Prostate gland (tissue), 2 donors: ENCODE results near the gene TGFB2.

Experiments used
- CTCF ChIP-seq, 4 experiments: fragments of 200-600 bp in 2 of 4; fragments of 450-650 bp in 2 of 4; sonication (generic) in 2 of 4; IDR thresholded peaks; 1 replicate in 3 of 4; 2 replicates in 1 of 4; pipeline ENCODE4 v1.5.1; 2016 to 2019; ENCODE audit warnings: antibody characterized with exemption in 4 of 4, mild to moderate bottlenecking in 2 of 4, moderate library complexity in 2 of 4
- POLR2AphosphoS5 ChIP-seq: sonication (generic); formaldehyde crosslinking; IDR thresholded peaks from one replicate; pipeline ENCODE4 v1.6.1; 2017; ENCODE audit warnings: antibody characterized with exemption

GRCh38 chr1:218361298-218362065 is 16.3 kb downstream of the TGFB2 start:
- TF ChIP-seq POLR2AphosphoS5, result no peak
- peak in 2 of 4 experiments; percentile 29 to 36 for TF ChIP-seq CTCF (IDR thresholded peaks at IDR 0.05)
